ENCODE measurements around the gene ALOX5.

ALOX5 gene

DNA sequence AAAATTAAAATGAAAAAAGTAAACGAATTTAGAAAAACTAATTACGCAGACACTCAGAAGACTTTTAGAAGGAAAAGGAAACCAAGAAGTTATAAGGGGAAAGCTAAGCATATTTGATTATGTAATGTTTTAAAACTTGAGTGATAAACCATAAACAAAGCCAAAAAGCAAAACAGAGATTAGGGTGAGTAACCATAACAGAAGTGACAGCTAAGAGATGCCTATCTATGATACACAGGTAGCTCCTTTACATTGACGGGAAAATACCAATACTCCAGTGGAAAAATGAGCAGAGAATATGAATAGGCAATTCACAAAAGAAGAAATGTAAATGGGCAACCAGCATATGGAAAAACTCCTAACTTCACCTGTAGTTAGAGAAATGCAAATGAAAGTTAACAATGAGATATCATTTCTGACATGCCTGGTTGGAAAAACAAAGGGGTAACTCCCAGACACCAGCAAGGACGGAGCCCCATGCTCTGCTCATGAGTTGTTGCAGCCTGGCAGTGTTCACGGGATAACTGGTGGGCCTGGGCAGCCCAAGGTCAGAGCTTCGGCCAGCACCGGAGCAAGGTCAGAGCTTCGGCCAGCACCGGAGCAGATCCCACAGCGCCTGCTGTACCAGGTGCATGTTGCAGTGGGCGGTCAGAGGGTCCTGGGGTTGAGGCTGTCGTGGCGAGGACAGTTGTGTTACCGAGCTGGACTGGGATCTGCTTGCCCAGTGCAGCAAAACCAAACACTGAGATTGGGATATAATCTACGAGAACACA, 58.9 kb downstream of the ALOX5 start:
- no peak for TF ChIP-seq CTCF (IDR thresholded peaks at IDR 0.05; ENCODE audit: unreplicated experiment in 3 of 3)
- Mint-ChIP-seq H3K36me3 (ENCODE audit: low read depth) (no peaks in the 10 kb centered on the region), H3K4me1 (no peaks in the 10 kb centered on the region), H3K27ac (no peak overlapping the region), H3K4me3 (no peak overlapping the region), H3K27me3 (ENCODE audit: low read depth) (no peaks in the 10 kb centered on the region), H3K9me3 (peaks cover 10% of the 10 kb centered on the region)

DNA sequence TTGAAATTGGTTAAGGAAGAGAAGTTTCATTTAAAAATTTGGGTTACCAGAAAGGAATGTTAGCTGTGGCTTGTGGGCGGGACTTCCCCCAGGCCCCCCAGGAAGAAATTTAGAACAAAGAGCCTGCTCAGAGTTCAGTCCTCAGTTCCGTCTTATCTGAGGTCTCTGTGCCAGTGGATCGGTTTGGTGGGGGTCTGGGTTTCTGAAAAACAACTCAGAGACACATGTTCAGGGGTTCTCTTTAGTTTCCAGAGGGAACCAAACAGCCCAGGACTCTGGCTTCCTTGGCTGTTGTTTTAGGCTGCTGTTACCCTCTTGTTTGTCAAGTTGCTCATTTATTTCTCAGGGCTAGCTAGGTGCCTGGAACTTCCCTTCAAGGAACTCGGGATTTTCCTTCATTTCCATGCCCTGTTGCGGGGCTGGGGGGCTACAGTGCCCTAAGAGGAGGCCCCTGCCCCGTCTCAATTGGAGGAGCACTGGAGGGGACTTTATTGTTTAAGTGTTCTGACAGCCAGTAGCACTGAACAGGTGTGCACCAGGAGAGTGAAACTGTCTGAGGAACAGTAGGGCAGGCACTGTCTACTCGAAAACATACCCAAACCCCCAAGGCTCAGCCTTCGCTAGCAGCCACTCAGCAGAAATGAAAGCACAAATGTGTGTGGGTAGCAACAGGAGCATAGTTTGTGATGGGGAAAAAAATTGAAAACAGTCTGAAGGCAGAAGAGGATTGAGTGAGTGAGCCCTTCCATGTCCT, 59.9 kb downstream of the ALOX5 start:
- H3K4me3 Mint-ChIP-seq, result no peak overlapping the region
- TF ChIP-seq CTCF (IDR thresholded peaks at IDR 0.05; ENCODE audit: unreplicated experiment in 3 of 3), result no peak
- H3K4me1 Mint-ChIP-seq, result no peaks in the 10 kb centered on the region
- H3K27me3 Mint-ChIP-seq (ENCODE audit: low read depth), result no peaks in the 10 kb centered on the region
- H3K27ac Mint-ChIP-seq, result no peak overlapping the region
- no peaks in the 10 kb centered on the region for H3K36me3 Mint-ChIP-seq (ENCODE audit: low read depth)
- H3K9me3 Mint-ChIP-seq, result peaks cover 10% of the 10 kb centered on the region

DNA sequence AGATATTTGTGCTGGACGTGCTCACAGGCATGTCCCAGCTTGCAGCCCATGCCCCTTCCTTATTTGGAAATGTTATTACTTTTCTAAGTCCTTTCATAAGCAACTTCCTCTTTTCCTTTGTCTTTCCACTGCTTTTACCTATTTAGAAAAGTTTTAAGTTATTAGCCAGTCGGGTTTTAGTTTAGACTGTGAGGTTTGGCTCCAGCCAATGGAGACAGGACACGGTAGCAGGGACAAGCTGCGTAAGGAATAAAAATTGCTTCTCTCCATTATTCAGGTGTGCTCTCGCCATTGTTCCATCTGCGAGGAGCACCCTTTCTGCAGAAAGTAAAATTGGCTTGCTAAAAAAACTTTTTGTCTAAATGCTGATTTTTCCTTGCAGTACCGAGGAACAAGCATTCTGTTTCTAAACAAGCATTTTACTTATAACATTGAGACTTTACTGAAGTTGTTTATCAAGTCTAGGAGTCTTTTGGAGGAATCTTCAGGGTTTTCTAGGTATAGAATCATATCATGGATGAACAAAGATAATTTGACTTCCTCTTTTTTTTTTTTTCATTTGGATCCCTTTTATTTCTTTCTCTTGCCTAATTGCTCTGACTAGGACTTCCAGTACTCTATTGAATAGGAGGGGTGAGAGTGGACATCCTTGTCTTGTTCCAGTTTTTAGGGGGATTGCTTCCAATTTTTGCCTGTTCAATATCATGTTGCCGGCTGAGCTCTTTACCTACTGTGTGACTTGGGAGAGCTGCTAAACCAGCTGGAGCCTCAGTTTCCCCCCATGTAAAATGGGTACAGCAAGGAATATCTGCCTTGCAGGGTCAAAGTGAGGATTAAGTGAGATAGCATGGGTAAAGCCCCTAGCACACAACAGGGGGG, 63.8 kb downstream of the ALOX5 start:
- H3K36me3 Mint-ChIP-seq (ENCODE audit: low read depth), result no peaks in the 10 kb centered on the region
- H3K27ac Mint-ChIP-seq, result no peak overlapping the region
- H3K27me3 Mint-ChIP-seq (ENCODE audit: low read depth), result no peaks in the 10 kb centered on the region
- peaks cover 10% of the 10 kb centered on the region for H3K9me3 Mint-ChIP-seq
- H3K4me3 Mint-ChIP-seq, result no peak overlapping the region
- no peak for TF ChIP-seq CTCF (IDR thresholded peaks at IDR 0.05; ENCODE audit: unreplicated experiment in 3 of 3)
- no peaks in the 10 kb centered on the region for H3K4me1 Mint-ChIP-seq

- no peaks in the 10 kb centered on the region for H3K27me3 Mint-ChIP-seq (ENCODE audit: low read depth)
- no peak overlapping the region for H3K27ac Mint-ChIP-seq
- H3K9me3 Mint-ChIP-seq, result peaks cover 10% of the 10 kb centered on the region
- no peak for TF ChIP-seq CTCF (IDR thresholded peaks at IDR 0.05; ENCODE audit: unreplicated experiment in 3 of 3)
- H3K4me1 Mint-ChIP-seq, result no peaks in the 10 kb centered on the region
- H3K4me3 Mint-ChIP-seq, result no peak overlapping the region
- no peaks in the 10 kb centered on the region for H3K36me3 Mint-ChIP-seq (ENCODE audit: low read depth)
These were observed 64.6 kb downstream of the ALOX5 start for GRCh38 chr10:45438466-45439090.

GRCh38 chr10:45439365-45439764, 65.3 kb downstream of the ALOX5 start:
- H3K27ac Mint-ChIP-seq, result no peak overlapping the region
- no peaks in the 10 kb centered on the region for H3K36me3 Mint-ChIP-seq (ENCODE audit: low read depth)
- no peaks in the 10 kb centered on the region for H3K4me1 Mint-ChIP-seq
- no peak overlapping the region for H3K4me3 Mint-ChIP-seq
- no peaks in the 10 kb centered on the region for H3K27me3 Mint-ChIP-seq (ENCODE audit: low read depth)
- H3K9me3 Mint-ChIP-seq, result peaks cover 10% of the 10 kb centered on the region
- no peak for TF ChIP-seq CTCF (IDR thresholded peaks at IDR 0.05; ENCODE audit: unreplicated experiment in 3 of 3)

Data from nephron (organoid).